LHCN-M2 (cell line): ENCODE measurements around the gene FAM221B. TPM values are rescaled to one million over a fixed set of nuclear protein-coding genes. Genes with fewer than 3 reads are reported as not detected.

Experiments
- DNase-seq: peaks from one replicate; pipeline ENCODE4 v3.0.0-alpha.2; 2012; ENCODE audit warnings: low read depth
- total RNA-seq: library from RNA; depleted of rRNA; stranded (reverse); fragments of >200 nt; gene quantifications from 2 replicates; pipeline ENCODE4 v1.2.3, GENCODE V29; 2014; rRNA removed

Gene FAM221B
- total RNA-seq, 1 experiment from 2014 or later = not detected

- DNase-seq = no peak
Observed at GRCh38 chr9:35792024-35792813, 36.3 kb downstream of the FAM221B start.

DNA sequence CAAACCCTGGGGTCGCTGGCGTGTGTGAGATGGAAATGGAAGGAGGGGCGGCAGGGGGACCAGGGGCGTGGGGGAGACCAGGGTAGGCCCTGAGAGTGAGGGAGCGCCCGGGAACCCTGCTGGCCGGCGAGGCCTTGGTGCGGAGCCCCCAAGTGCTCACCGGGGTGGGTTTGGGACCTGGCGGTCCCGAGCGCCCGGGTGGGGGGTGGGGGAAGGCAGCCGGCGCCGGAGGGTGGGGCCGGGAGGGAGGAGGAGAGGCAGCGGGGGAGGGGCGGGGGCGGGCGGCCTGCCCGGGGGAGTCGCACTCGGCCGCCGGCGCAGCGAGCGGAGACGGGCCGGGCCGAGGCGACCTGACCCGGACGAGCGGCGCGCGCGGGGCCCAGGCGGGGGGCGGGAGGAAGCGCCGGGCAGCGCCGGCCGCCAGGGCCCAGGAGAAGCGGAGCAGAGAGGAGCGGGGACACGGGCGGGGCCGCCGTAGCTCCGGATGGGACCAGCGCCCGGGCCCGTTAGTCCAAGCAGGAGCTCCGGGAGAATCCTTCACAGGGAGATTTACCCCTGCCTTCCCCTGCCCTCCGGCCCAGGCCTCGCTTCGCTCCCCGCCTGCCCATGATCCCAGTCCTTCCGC, 37.1 kb downstream of the FAM221B start, which contains the start of gene NPR2:
NPR2 (plus strand) TSS at position 295 of the 625 bp plus-strand sequence. CDS start 818 bp downstream, outside the sequence.
- DNase-seq = peak; percentile 34

DNA sequence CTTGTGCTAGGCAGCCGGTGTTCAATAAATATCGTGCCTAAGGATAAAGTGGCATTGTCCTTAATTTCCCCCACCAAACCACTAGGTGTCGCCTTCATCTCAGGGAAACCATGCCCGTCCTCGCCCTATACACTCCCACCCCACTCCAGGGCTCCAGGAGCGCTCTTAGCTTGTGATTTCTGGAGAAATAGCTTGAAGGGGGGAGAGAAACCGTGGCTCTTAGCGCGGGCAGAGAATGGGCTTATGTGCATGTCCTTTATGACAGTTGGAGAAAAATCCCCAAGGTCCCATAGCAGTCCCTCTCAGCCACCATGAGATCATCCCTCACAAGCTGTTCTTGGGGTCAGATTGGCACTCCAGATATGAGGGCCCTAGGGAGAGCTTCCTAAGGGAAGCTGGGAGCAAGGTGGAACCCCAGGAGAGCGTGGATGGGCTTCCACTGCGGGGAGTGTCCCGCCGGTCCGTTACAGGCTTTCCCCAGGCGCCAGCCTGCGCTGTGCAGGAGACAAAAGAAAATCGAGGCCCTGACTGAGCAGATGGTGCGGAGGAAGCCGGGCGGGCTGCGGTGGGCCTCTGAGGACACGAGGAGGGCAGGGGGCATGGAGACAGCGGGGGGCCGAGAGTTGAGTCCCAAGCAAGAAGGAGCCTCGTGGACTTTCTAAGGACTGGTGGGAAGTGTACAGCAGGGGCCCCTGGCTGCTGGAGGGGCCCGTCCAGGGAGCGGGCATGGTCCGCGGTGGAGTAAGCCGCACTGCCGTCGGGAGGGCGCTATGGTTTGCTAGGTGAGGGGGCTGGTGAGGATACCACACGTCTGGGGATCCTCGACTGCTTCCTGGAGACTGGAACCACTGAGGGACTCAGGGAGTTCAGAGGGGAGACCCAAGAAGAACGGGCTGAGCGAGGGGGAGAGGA, 37.9 kb downstream of the FAM221B start:
- DNase-seq = peak; percentile 86

DNA sequence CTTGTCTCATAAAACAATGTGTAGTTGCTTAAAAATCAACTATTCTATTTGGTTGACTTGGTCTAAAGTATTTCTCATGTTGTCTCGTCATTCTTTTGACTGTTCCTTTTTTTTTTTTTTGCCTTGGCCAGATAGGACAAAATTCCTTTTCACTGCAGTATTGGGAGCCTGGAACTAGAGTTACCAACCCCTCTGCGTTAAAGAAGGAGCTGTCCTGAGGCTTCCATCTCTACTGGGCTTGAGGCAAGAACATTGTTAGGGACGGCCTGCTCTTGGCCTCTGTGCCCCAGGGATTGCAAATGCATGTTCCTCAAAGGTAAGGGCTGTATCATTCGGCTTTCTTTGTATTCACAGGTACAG, 38.5 kb downstream of the FAM221B start:
- no peak for DNase-seq

DNA sequence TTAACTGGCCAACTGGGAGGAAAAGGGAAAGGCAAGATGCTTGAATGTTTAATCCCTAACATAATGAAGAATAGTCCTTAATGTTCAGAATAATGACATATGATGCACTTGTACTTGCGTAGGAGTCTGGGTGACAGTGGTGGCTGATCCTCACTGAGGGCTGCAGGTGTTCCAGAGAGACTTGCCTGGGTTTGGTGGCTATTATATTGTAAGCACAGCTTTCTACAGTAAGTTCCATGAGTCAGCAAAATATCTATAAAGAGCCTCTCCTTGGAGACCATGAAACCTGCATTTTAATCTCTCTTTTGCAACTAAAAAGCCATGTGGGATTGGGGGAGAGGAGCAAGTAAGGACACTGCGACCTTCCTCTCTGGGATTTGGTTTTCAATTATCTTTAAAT, 39.0 kb downstream of the FAM221B start:
- no peak for DNase-seq

- no peak for DNase-seq
Observed at GRCh38 chr9:35783418-35783817, 45.1 kb downstream of the FAM221B start.

GRCh38 chr9:35781066-35781465, 47.5 kb downstream of the FAM221B start:
- no peak for DNase-seq

- DNase-seq = no peak
Observed at GRCh38 chr9:35778496-35778895, 50.0 kb downstream of the FAM221B start.

DNA sequence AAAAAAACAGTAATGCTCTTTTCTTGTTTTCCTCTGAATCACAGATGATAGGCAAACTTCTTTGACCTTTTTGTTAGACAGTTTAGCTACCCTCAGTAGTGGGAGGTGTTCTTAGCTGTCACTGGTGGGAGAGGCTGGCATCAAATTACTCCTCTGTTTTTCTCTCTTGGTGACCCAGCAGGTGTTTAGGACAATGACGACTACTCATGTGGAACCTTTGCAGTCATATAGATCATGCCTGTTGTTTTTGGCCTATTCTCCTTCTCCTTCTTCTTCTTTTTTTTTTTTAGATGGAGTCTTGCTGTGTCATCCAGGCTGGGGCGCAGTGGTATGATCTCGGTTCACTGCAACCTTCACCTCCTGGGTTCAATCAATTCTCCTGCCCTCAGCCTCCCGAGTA, 52.5 kb downstream of the FAM221B start:
- no peak for DNase-seq

GRCh38 chr9:35774907-35775635, 53.5 kb downstream of the FAM221B start:
- no peak for DNase-seq

DNA sequence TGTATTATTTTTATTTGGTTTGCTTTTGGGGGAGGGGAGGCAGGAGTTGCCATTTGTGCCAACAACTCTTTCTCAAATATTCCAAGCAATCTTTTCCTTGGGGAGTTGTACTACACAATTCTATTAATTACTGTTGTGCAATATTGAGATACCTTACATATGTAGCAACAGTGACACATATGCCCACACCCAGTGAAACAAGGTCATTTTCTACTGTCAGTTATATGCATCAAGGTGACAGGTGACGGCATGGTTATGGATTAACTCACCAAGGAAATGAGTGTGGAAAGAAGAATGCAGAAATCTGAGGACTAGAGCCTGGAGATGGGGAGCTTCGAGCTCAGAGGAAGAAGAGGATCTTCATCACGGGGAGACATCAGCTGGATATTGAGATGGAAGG, 56.6 kb downstream of the FAM221B start:
- no peak for DNase-seq

GRCh38 chr9:35771534-35771933, 57.0 kb downstream of the FAM221B start:
- DNase-seq = no peak

DNA sequence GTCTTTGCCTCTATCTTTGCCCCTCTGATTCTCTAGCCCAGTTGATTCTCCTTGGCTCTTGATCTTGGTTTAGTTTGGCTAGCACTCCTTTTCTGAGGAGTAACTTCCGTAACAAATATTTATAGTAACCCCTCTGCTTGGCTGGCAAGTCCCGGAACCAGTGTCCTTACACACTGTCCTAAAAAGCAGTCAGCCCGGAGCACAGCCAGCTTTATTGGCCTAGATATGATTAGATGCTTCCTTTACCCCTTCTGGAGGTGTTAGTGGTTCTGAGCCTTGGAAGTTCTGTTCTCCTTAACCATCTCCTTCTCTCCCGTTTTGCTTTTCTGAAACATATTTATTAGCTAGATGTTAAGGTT, 57.5 kb downstream of the FAM221B start:
- no peak for DNase-seq

- DNase-seq = no peak
Observed at GRCh38 chr9:35769763-35770162, 58.8 kb downstream of the FAM221B start.

- DNase-seq = no peak
Observed at GRCh38 chr9:35767458-35767857, 61.1 kb downstream of the FAM221B start.

- DNase-seq = no peak
Observed at GRCh38 chr9:35766997-35767396, 61.5 kb downstream of the FAM221B start.

Other genes starting within 250 kb of the FAM221B start
- 21.7 and 26.8 TPM in 2 replicates for gene TESK1, start 223.5 kb downstream of the FAM221B start, total RNA-seq
- gene CD72, start 210.3 kb downstream of the FAM221B start, total RNA-seq = 1.2 and 1.4 TPM in 2 replicates
- 0.26 and 0.63 TPM in 2 replicates for gene SIT1, start 177.8 kb downstream of the FAM221B start, total RNA-seq
- 5,651 and 6,728 TPM in 2 replicates for gene RMRP, start 170.7 kb downstream of the FAM221B start, total RNA-seq
- 11.1 and 13.3 TPM in 2 replicates for gene CCDC107, start 170.4 kb downstream of the FAM221B start, total RNA-seq
- gene ARHGEF39, start 163.5 kb downstream of the FAM221B start, total RNA-seq = 4.4 and 4.5 TPM in 2 replicates
- 2.4 and 3.8 TPM in 2 replicates for gene CA9, start 154.8 kb downstream of the FAM221B start, total RNA-seq
- gene TPM2, start 138.8 kb downstream of the FAM221B start, total RNA-seq = 1,008 and 1,115 TPM in 2 replicates
- gene TLN1, start 96.5 kb downstream of the FAM221B start, total RNA-seq = 356 and 415 TPM in 2 replicates
- gene CREB3, start 96.1 kb downstream of the FAM221B start, total RNA-seq = 87.9 and 108 TPM in 2 replicates
- 26.4 and 29.9 TPM in 2 replicates for gene GBA2, start 79.5 kb downstream of the FAM221B start, total RNA-seq
- gene RGP1, start 79.4 kb downstream of the FAM221B start, total RNA-seq = 13.5 and 17.4 TPM in 2 replicates
- not detected in 2 replicates for gene MSMP, start 74.5 kb downstream of the FAM221B start, total RNA-seq
- 14.5 and 23.0 TPM in 2 replicates for gene NPR2, start 37.1 kb downstream of the FAM221B start, total RNA-seq
- 0.98 and 1.4 TPM in 2 replicates for gene SPAG8, start 16.5 kb downstream of the FAM221B start, total RNA-seq
- gene HINT2, start 13.7 kb downstream of the FAM221B start, total RNA-seq = 22.8 and 33.0 TPM in 2 replicates
- 2.8 and 3.6 TPM in 2 replicates for gene TMEM8B, start 496 bp upstream of the FAM221B start, total RNA-seq
- gene OR13J1, start 41.7 kb upstream of the FAM221B start, total RNA-seq = not detected in 2 replicates
- gene HRCT1, start 77.5 kb upstream of the FAM221B start, total RNA-seq = 1.5 and 2.1 TPM in 2 replicates
- 0.17 and 0.38 TPM in 2 replicates for gene SPAAR, start 80.8 kb upstream of the FAM221B start, total RNA-seq
- gene OR2S2, start 129.4 kb upstream of the FAM221B start, total RNA-seq = not detected in 2 replicates
- gene RECK, start 208.2 kb upstream of the FAM221B start, total RNA-seq = 10.6 and 12.2 TPM in 2 replicates